Measurements from ENCODE around the gene ADCY10. TPM values are rescaled to one million over a fixed set of nuclear protein-coding genes. Genes with fewer than 3 reads are reported as not detected.
A peak's percentile ranks its signal among the peaks of the same experiment; 100 is the strongest.
"Not testable (repeated sequence)": the region's sequence is repeated elsewhere in the genome, so short reads cannot be mapped to it uniquely, and the experiment has no call there.

Gene ADCY10
- total and polyA plus RNA-seq, 12 donors: 0.10 to 0.70 (median 0.17) TPM

- no peak for TF ChIP-seq CTCF (IDR thresholded peaks at IDR 0.05)
- ATAC-seq: no peak
- H3K4me3 ChIP-seq: peak overlapping the region in 9 of 10 donors; percentile 57 to 97 (median 87)
- intact Hi-C loops (cut with DNase I): loop anchor here in 6 of 10 donors (5.0 to 10.0 kb wide), 4 partner anchors 129 to 219 kb away; partner anchors contain the start of gene MPZL1 (in 2 of the 6)
- DNase-seq: no peak
- H3K9me3 ChIP-seq: no peaks in the 10 kb centered on the region
- peak overlapping the region in 9 of 10 donors; percentile 91 to 99 (median 97) for H3K27ac ChIP-seq
- no peaks in the 10 kb centered on the region for H3K36me3 ChIP-seq
- H3K4me1 ChIP-seq: peaks cover 0 to 61% (median 39%) of the 10 kb centered on the region in 9 donors
- WGBS, 2 donors: 65 to 68% methylated on average over 4 of the region's 4 CpGs
- H3K27me3 ChIP-seq: no peaks in the 10 kb centered on the region
Measured at GRCh38 chr1:167933788-167934187, 19.9 kb upstream of the ADCY10 start.

DNA sequence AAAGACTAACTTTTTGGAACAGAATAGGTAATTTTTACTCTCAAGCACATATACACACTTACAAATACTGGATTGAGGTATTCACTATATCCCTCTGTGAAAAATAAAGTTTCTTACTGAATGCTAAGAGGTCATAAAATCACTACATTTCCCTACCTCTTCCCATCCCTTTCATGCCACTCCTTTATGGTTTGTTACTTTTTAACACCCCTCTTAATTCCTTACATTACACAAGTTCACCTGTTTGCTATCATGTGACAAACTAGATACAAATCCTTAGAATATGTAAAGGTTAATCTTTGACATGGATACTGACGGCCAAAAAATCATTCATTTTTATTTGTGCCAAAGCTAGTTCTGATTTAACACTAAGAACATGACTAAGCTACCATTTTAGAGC, 15.8 kb upstream of the ADCY10 start:
- no peak for ATAC-seq
- TF ChIP-seq CTCF (IDR thresholded peaks at IDR 0.05): no peak

DNA sequence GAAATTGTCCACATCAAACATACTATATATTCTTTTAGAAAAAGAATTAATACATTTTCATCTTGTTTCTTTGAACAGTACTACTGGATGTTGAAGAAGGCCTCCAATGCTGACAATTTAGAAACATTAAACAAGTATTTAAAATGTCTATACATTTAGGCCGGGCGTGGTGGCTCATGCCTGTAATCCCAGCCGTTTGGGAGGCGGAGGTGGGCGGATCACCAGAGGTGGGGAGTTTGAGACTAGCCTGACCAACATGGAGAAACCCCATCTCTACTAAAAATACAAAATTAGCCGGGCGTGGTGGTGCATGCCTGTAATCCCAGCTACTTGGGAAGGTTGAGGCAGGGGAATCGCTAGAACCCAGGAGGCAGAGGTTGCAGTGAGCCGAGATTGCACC, 15.0 kb upstream of the ADCY10 start:
- intact Hi-C loops (cut with DNase I): loop anchor here in 1 of 10 donors (10.0 kb wide), 1 partner anchor 104 kb away; no protein-coding TSS in a partner anchor
- not testable (repeated sequence) for DNase-seq, H3K27me3 ChIP-seq, H3K4me3 ChIP-seq, H3K9me3 ChIP-seq, H3K36me3 ChIP-seq, ATAC-seq
- WGBS, 2 donors: 91 to 95% methylated on average over 9 of the region's 9 CpGs
- H3K27ac ChIP-seq: peak overlapping the region in 1 of 10 donors; percentile 7
- H3K4me1 ChIP-seq: peaks cover 0 to 83% (median 28%) of the 10 kb centered on the region in 9 donors

More for the DNA sequence above, 15.8 kb upstream of the ADCY10 start:
- H3K36me3 ChIP-seq: no peaks in the 10 kb centered on the region
- intact Hi-C loops (cut with DNase I): loop anchor here in 7 of 10 donors (5.0 to 10.0 kb wide), 5 partner anchors 105 to 215 kb away; partner anchors contain the start of gene MPZL1 (in 2 of the 7)
- no peak overlapping the region for H3K27ac ChIP-seq
- H3K4me1 ChIP-seq: peaks cover 0 to 83% (median 36%) of the 10 kb centered on the region in 9 donors
- DNase-seq: no peak
- H3K4me3 ChIP-seq: no peak overlapping the region
- H3K27me3 ChIP-seq: no peaks in the 10 kb centered on the region
- WGBS, 2 donors: 50 to 63% methylated on average over 1 of the region's 1 CpG
- no peaks in the 10 kb centered on the region for H3K9me3 ChIP-seq

GRCh38 chr1:167928457-167928852, 14.5 kb upstream of the ADCY10 start:
- peaks cover 0 to 78% (median 31%) of the 10 kb centered on the region in 9 donors for H3K4me1 ChIP-seq
- ATAC-seq (no peak), DNase-seq (no peak)
- peaks cover 0 to 7% (median 0%) of the 10 kb centered on the region in 9 donors for H3K36me3 ChIP-seq
- intact Hi-C loops (cut with DNase I): loop anchor here in 1 of 10 donors (10.0 kb wide), 1 partner anchor 104 kb away; no protein-coding TSS in a partner anchor
- peak overlapping the region in 1 of 10 donors; percentile 7 for H3K27ac ChIP-seq
- WGBS, 2 donors: 70 to 75% methylated on average over 2 of the region's 2 CpGs
- no peak for TF ChIP-seq CTCF (IDR thresholded peaks at IDR 0.05)
- H3K27me3 ChIP-seq: no peaks in the 10 kb centered on the region
- no peaks in the 10 kb centered on the region for H3K9me3 ChIP-seq
- H3K4me3 ChIP-seq: no peak overlapping the region

Measured in heart right ventricle (tissue), 16 donors.